Caco-2 (cell line): ENCODE measurements around the gene ACKR2. TPM values are rescaled to one million over a fixed set of nuclear protein-coding genes. Genes with fewer than 3 reads are reported as not detected.

Source experiments
- BruUV-seq: library from RNA; stranded (reverse); fragments of 400-500 nt; replicated peaks from 2 replicates; lab custom pipeline; 2021; lab: Mats Ljungman, UMichigan
- CTCF ChIA-PET: fragments of 300-600 bp; sonication (Branson Sonifier 250); formaldehyde crosslinking; loops from one replicate; lab custom pipeline; 2022; ENCODE audit warnings: antibody characterized with exemption; lab: Charles Lee
- POLR2A ChIA-PET: fragments of 300-600 bp; sonication (Branson Sonifier 250); formaldehyde crosslinking; loops from one replicate; lab custom pipeline; 2022; ENCODE audit warnings: antibody characterized with exemption; lab: Charles Lee
- DNase-seq, 2 experiments: peaks; one replicate each; pipeline versions ENCODE4 v3.0.0 to v3.0.0-alpha.2; 2020 to 2022
- H3K27me3 ChIP-seq: replicated peaks from 2 replicates; pipeline ENCODE4 v1.6.0; 2011; ENCODE audit warnings: low read length; ENCODE audit not compliant: control insufficient read depth, insufficient read depth
- H3K36me3 ChIP-seq: 2 replicates; pipeline ENCODE4 v1.5.1; 2011; ENCODE audit warnings: low read length; ENCODE audit not compliant: control insufficient read depth, insufficient read depth
- H3K4me1 ChIP-seq: fragments of 250-450 bp; sonication (Bioruptor Pico); 2 replicates; pipeline ENCODE4 v1.5.1; 2020; ENCODE audit warnings: mild to moderate bottlenecking
- H3K4me3 ChIP-seq: 2 replicates; pipeline ENCODE4 v1.5.1; 2011; ENCODE audit warnings: low read depth, mild to moderate bottlenecking, control low read depth, low read length
- H3K9me3 ChIP-seq: fragments of 250-450 bp; sonication (Bioruptor Pico); 2 replicates; pipeline ENCODE4 v1.5.1; 2020; ENCODE audit warnings: mild to moderate bottlenecking, moderate library complexity
- H3K27ac Mint-ChIP-seq: one replicate; pipeline ENCODE4 v1.8.0; 2022; ENCODE audit warnings: mixed read lengths; ENCODE audit not compliant: unreplicated experiment
- H3K27me3 Mint-ChIP-seq: one replicate; pipeline ENCODE4 v1.8.0; 2022; ENCODE audit warnings: mixed read lengths; ENCODE audit not compliant: insufficient read depth, unreplicated experiment
- H3K36me3 Mint-ChIP-seq: one replicate; pipeline ENCODE4 v1.8.0; 2022; ENCODE audit warnings: mild to moderate bottlenecking, mixed read lengths; ENCODE audit not compliant: insufficient read depth, unreplicated experiment
- H3K4me1 Mint-ChIP-seq: one replicate; pipeline ENCODE4 v1.8.0; 2022; ENCODE audit warnings: low read depth, mixed read lengths; ENCODE audit not compliant: unreplicated experiment
- H3K4me3 Mint-ChIP-seq: one replicate; pipeline ENCODE4 v1.8.0; 2022; ENCODE audit warnings: mild to moderate bottlenecking, moderate library complexity, mixed read lengths; ENCODE audit not compliant: unreplicated experiment
- H3K9me3 Mint-ChIP-seq: one replicate; pipeline ENCODE4 v1.8.0; 2022; ENCODE audit warnings: mixed read lengths; ENCODE audit not compliant: unreplicated experiment
- CTCF ChIP-seq, 2 experiments: fragments of 200-600 bp in 1 of 2; IDR thresholded peaks; 1 replicate in 1 of 2; 2 replicates in 1 of 2; pipeline versions ENCODE4 v1.5.1 to v1.8.0; 2011 to 2022; ENCODE audit warnings: antibody characterized with exemption in 1 of 2, control low read depth in 1 of 2, inconsistent platforms in 1 of 2, low read depth in 1 of 2, low read length in 1 of 2, mild to moderate bottlenecking in 1 of 2, moderate library complexity in 1 of 2; ENCODE audit not compliant: insufficient read depth in 1 of 2, severe bottlenecking in 1 of 2, unreplicated experiment in 1 of 2
- intact Hi-C: fragments of 100-400 bp; cut with micrococcal nuclease; formaldehyde crosslinking; loops from one replicate; pipeline ENCODE4 v1.10.0; 2022; ENCODE audit not compliant: unreplicated experiment
- total RNA-seq: library from RNA; stranded (reverse); gene quantifications from 2 replicates; pipeline ENCODE4 v1.2.3, GENCODE V29; 2022

ACKR2 gene
- total RNA-seq, 1 experiment from 2014 or later = 3.5 TPM

GRCh38 chr3:42841332-42841731, 32.1 kb downstream of the ACKR2 start:
- intact Hi-C loops = no loop called here
- no peak overlapping the region for H3K4me3 ChIP-seq
- no peak for TF ChIP-seq CTCF (IDR thresholded peaks at IDR 0.05; ENCODE audit: insufficient read depth in 1 of 2, low read depth in 1 of 2, low read length in 1 of 2, severe bottlenecking in 1 of 2, unreplicated experiment in 1 of 2)
- H3K36me3 ChIP-seq = no peaks in the 10 kb centered on the region
- ChIA-PET POLR2A (no interaction called here), CTCF (no interaction called here)
- H3K9me3 ChIP-seq = no peaks in the 10 kb centered on the region
- Mint-ChIP-seq H3K36me3 (no peaks in the 10 kb centered on the region), H3K4me1 (peaks cover 4% of the 10 kb centered on the region), H3K4me3 (no peak overlapping the region), H3K27me3 (no peaks in the 10 kb centered on the region), H3K9me3 (no peaks in the 10 kb centered on the region), H3K27ac (no peak overlapping the region)
- BruUV-seq = no TSS peak
- no peaks in the 10 kb centered on the region for H3K27me3 ChIP-seq
- no peak for DNase-seq
- H3K4me1 ChIP-seq = no peaks in the 10 kb centered on the region

- H3K4me1 ChIP-seq = no peaks in the 10 kb centered on the region
- H3K27ac Mint-ChIP-seq = no peak overlapping the region
Observed at GRCh38 chr3:42843713-42844411, 34.6 kb downstream of the ACKR2 start.

GRCh38 chr3:42844412-42844713, 35.1 kb downstream of the ACKR2 start:
- Mint-ChIP-seq H3K36me3 (no peaks in the 10 kb centered on the region), H3K4me3 (no peak overlapping the region), H3K27me3 (no peaks in the 10 kb centered on the region), H3K4me1 (peaks cover 4% of the 10 kb centered on the region), H3K27ac (no peak overlapping the region), H3K9me3 (no peaks in the 10 kb centered on the region)
- POLR2A ChIA-PET = no interaction called here
- Histone ChIP-seq H3K36me3 (no peaks in the 10 kb centered on the region), H3K9me3 (no peaks in the 10 kb centered on the region), H3K4me3 (no peak overlapping the region), H3K27me3 (no peaks in the 10 kb centered on the region), H3K4me1 (no peaks in the 10 kb centered on the region)
- intact Hi-C loops = no loop called here
- CTCF ChIA-PET = no interaction called here
- no TSS peak for BruUV-seq
- DNase-seq = no peak
- TF ChIP-seq CTCF (IDR thresholded peaks at IDR 0.05; ENCODE audit: insufficient read depth in 1 of 2, low read depth in 1 of 2, low read length in 1 of 2, severe bottlenecking in 1 of 2, unreplicated experiment in 1 of 2) = no peak

More at GRCh38 chr3:42843713-42844411, 34.6 kb downstream of the ACKR2 start:
- H3K4me3 Mint-ChIP-seq = no peak overlapping the region
- Histone ChIP-seq H3K36me3 (no peaks in the 10 kb centered on the region), H3K27me3 (no peaks in the 10 kb centered on the region), H3K4me3 (no peak overlapping the region), H3K9me3 (no peaks in the 10 kb centered on the region)
- no TSS peak for BruUV-seq
- peaks cover 4% of the 10 kb centered on the region for H3K4me1 Mint-ChIP-seq
- no peaks in the 10 kb centered on the region for H3K9me3 Mint-ChIP-seq
- DNase-seq = no peak
- no peaks in the 10 kb centered on the region for H3K27me3 Mint-ChIP-seq
- ChIA-PET POLR2A (no interaction called here), CTCF (no interaction called here)
- no peaks in the 10 kb centered on the region for H3K36me3 Mint-ChIP-seq
- intact Hi-C loops = no loop called here
- TF ChIP-seq CTCF (IDR thresholded peaks at IDR 0.05; ENCODE audit: insufficient read depth in 1 of 2, low read depth in 1 of 2, low read length in 1 of 2, severe bottlenecking in 1 of 2, unreplicated experiment in 1 of 2) = no peak
